Mesothelial cell of epicardium (in vitro differentiated cells): ENCODE results near the gene EIF2B5. TPM values are rescaled to one million over a fixed set of nuclear protein-coding genes. Genes with fewer than 3 reads are reported as not detected.
"Not testable (repeated sequence)": the region's sequence is repeated elsewhere in the genome, so short reads cannot be mapped to it uniquely, and the experiment has no call there.

Experiments used
- DNase-seq, 2 experiments: peaks; one replicate each; pipeline ENCODE4 v3.0.0; 2021; ENCODE audit warnings: low spot score in 2 of 2; ENCODE audit not compliant: unreplicated experiment in 2 of 2
- H3K27ac Mint-ChIP-seq: 2 replicates; pipeline ENCODE4 v1.8.0; 2021; ENCODE audit warnings: mixed read lengths
- H3K27me3 Mint-ChIP-seq: 2 replicates; pipeline ENCODE4 v1.8.0; 2021; ENCODE audit warnings: low read depth, mixed read lengths
- H3K36me3 Mint-ChIP-seq: 2 replicates; pipeline ENCODE4 v1.8.0; 2021; ENCODE audit warnings: mixed read lengths
- H3K4me1 Mint-ChIP-seq: 2 replicates; pipeline ENCODE4 v1.8.0; 2021; ENCODE audit warnings: mixed read lengths
- H3K4me3 Mint-ChIP-seq: 2 replicates; pipeline ENCODE4 v1.8.0; 2021; ENCODE audit warnings: mild to moderate bottlenecking, moderate library complexity, mixed read lengths
- H3K9me3 Mint-ChIP-seq: 2 replicates; pipeline ENCODE4 v1.8.0; 2021; ENCODE audit warnings: mixed read lengths
- total RNA-seq: library from RNA; stranded (reverse); gene quantifications from 3 replicates; pipeline ENCODE4 v1.2.1, GENCODE V29; 2021
- TF ChIP-seq, protein P1 (sequence below): fragments of 200-600 bp; sonication (generic); IDR thresholded peaks from one replicate; pipeline ENCODE4 v1.5.0; 2021; ENCODE audit warnings: antibody characterized with exemption; ENCODE audit not compliant: unreplicated experiment

The EIF2B5 gene
- total RNA-seq, 1 donor from 2014 or later: 42.2 TPM

DNA sequence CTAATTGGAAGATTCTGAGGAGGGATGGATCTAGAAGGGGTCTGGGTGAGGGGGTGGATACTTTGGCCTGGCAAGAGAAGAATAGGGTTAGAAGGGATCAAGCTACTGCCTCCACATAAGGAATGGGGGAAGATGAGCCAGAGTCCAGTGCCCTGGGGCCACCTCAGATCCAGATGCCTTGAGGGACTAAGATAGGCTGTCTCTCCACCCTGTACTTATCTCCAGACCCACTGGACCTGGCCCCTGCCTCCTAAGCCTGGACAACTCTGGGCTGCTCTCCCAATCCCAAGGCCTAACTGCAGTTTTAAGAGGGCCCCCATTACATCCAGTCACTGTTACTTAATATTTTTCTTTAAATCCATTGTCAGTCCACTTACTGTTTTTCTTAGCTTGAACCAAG is 22.0 kb downstream of the EIF2B5 start:
- Mint-ChIP-seq H3K4me1 (peaks cover 49% of the 10 kb centered on the region), H3K27me3 (no peaks in the 10 kb centered on the region), H3K36me3 (peaks cover 4% of the 10 kb centered on the region), H3K9me3 (no peaks in the 10 kb centered on the region), H3K27ac (peak overlapping the region; percentile 99), H3K4me3 (peak overlapping the region; percentile 98)
- TF ChIP-seq, protein P1, sequence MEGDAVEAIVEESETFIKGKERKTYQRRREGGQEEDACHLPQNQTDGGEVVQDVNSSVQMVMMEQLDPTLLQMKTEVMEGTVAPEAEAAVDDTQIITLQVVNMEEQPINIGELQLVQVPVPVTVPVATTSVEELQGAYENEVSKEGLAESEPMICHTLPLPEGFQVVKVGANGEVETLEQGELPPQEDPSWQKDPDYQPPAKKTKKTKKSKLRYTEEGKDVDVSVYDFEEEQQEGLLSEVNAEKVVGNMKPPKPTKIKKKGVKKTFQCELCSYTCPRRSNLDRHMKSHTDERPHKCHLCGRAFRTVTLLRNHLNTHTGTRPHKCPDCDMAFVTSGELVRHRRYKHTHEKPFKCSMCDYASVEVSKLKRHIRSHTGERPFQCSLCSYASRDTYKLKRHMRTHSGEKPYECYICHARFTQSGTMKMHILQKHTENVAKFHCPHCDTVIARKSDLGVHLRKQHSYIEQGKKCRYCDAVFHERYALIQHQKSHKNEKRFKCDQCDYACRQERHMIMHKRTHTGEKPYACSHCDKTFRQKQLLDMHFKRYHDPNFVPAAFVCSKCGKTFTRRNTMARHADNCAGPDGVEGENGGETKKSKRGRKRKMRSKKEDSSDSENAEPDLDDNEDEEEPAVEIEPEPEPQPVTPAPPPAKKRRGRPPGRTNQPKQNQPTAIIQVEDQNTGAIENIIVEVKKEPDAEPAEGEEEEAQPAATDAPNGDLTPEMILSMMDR: no peak
- DNase-seq: no peak

DNA sequence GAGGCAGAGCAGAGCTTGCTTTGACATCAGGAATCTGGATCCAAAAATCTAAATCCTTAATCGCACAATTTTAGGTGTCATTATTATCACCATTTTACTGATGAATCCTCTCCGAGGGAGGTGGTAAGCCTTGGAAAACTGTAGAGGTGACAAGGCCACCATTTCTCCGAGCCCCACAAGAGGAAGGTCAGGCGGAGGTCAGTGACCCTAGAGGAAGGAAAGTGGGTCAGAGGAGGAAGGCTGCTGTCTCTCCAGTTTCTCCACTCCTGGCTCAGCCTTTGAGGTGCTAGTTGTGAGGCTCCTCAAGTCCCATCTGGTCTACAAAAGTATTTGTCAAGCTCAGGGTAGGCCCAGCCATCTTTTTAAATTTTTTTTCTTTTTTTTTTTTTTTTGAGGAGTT is 23.2 kb downstream of the EIF2B5 start:
- peaks cover 5% of the 10 kb centered on the region for H3K36me3 Mint-ChIP-seq
- H3K4me1 Mint-ChIP-seq: peaks cover 43% of the 10 kb centered on the region
- peak overlapping the region; percentile 83 for H3K27ac Mint-ChIP-seq
- TF ChIP-seq, protein P1: no peak
- H3K4me3 Mint-ChIP-seq: no peak overlapping the region
- H3K9me3 Mint-ChIP-seq: no peaks in the 10 kb centered on the region
- H3K27me3 Mint-ChIP-seq: no peaks in the 10 kb centered on the region
- DNase-seq: no peak

DNA sequence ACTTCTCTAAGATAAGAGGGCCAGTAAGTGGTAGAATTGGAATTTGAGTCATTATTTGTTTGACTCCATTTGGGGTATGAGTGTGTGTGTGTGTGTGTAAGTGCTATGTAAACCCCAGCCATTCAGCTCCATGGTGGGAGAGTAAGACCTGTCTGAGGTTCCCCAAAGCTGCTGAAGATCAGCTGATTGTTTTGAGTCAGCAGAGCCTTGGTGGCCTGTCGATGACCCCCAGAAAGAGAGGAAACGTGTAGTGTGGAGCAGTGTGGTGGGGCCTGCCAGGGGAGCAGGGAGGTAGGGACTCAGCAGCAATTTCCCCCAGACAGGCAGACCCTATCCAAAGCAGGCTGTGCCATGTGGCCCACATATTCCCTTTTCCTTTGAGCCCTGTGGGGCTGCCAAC is 25.3 kb downstream of the EIF2B5 start:
- Mint-ChIP-seq H3K9me3 (no peaks in the 10 kb centered on the region), H3K36me3 (peaks cover 5% of the 10 kb centered on the region), H3K27ac (peak overlapping the region; percentile 85), H3K4me1 (peaks cover 33% of the 10 kb centered on the region), H3K27me3 (no peaks in the 10 kb centered on the region), H3K4me3 (peak overlapping the region; percentile 18)
- DNase-seq: no peak
- TF ChIP-seq, protein P1: no peak

DNA sequence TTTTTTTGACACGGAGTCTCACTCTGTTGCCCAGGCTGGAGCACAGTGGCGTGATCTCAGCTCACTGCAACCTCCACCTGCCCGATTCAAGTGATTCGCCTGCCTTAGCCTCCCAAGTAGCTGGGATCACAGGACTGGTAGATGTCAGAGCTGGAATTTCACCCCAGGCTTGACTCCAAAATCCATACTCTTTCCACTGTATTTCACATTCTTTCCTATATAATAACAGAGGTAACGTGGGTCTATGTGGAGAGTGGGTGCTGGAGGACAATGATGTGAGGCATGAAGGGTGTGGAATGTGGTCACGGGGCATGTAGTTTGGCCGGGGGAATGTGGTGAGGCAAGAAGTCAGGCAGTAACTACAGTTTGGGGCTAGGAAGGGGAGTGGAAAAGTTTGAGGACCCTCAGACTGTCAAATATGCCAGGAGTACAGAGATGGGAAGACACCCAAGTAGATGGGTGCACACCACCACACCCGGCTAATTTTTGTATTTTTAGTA is 27.5 kb downstream of the EIF2B5 start:
- Mint-ChIP-seq H3K36me3 (peaks cover 15% of the 10 kb centered on the region), H3K27ac (peak overlapping the region; percentile 69), H3K4me1 (peaks cover 25% of the 10 kb centered on the region)
- not testable (repeated sequence) for H3K9me3 Mint-ChIP-seq, DNase-seq, H3K4me3 Mint-ChIP-seq, H3K27me3 Mint-ChIP-seq

DNA sequence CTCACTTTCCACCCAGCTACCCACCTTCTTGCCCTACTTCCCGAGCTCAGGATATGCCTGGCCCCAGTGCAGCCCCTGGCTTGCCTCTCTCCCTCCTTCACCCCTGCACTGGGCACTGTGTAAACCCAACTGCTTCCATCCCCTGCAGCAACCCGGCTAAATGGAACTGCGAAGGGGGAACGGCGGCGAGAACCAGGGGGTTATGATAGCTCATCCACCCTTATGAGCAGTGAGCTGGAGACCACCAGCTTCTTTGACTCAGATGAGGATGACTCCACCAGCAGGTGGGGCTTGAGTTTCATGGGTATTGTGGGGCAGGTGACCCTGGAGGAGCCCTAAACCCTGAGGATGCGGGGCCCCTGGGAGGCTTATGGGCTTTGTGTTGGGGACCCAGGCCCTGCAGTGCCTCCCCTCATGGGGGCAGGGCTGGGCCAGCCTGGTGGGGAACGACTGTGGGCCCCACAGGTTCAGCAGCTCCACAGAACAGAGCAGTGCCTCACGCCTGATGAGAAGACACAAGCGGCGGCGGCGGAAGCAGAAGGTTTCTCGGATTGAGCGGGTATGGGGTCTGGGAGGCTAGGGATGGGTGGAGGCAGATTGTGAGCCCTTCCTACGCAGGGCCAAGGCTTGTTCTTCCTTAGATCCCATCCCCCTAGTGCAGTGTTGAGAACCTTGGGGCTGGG is 29.6 kb downstream of the EIF2B5 start:
- TF ChIP-seq, protein P1: no peak
- Mint-ChIP-seq H3K36me3 (peaks cover 13% of the 10 kb centered on the region), H3K4me1 (peaks cover 31% of the 10 kb centered on the region), H3K4me3 (no peak overlapping the region), H3K9me3 (no peaks in the 10 kb centered on the region), H3K27ac (no peak overlapping the region), H3K27me3 (no peaks in the 10 kb centered on the region)
- DNase-seq: no peak

DNA sequence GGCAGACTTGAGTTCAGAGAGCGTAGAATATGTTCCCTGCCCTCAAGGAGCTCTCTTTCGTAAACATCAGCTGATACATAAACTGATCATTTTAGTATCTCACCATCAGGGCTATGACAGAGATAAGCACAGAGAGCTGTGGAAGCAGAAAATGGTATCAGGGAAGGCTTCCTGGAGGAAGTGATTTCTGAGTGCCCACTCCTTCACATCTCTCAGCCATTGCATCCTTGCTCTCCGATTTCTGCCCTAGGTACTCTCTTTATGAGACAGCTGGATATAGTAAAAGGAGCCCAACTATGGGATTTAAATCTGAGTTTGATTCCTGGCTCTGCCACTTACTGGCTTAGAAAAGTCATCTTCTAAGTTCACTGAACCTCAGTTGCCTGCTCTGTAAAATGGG is 30.4 kb downstream of the EIF2B5 start:
- no peak overlapping the region for H3K27ac Mint-ChIP-seq
- peaks cover 13% of the 10 kb centered on the region for H3K36me3 Mint-ChIP-seq
- DNase-seq: no peak
- no peaks in the 10 kb centered on the region for H3K9me3 Mint-ChIP-seq
- peaks cover 25% of the 10 kb centered on the region for H3K4me1 Mint-ChIP-seq
- TF ChIP-seq, protein P1: no peak
- no peaks in the 10 kb centered on the region for H3K27me3 Mint-ChIP-seq
- H3K4me3 Mint-ChIP-seq: no peak overlapping the region
